Nephron progenitor cell (in vitro differentiated cells): ENCODE results near the gene CHMP4A.
"Not testable (repeated sequence)": the region's sequence is repeated elsewhere in the genome, so short reads cannot be mapped to it uniquely, and the experiment has no call there.

Experiments
- DNase-seq: peaks from one replicate; pipeline ENCODE4 v3.0.0; 2021
- H3K27ac Mint-ChIP-seq: 2 replicates; pipeline ENCODE4 v1.8.0; 2021; ENCODE audit warnings: mild to moderate bottlenecking, moderate library complexity, mixed read lengths
- H3K27me3 Mint-ChIP-seq: 2 replicates; pipeline ENCODE4 v1.8.0; 2021; ENCODE audit warnings: mild to moderate bottlenecking, low read depth, mixed read lengths; ENCODE audit not compliant: poor library complexity
- H3K36me3 Mint-ChIP-seq: 2 replicates; pipeline ENCODE4 v1.8.0; 2021; ENCODE audit warnings: low read depth, mixed read lengths
- H3K4me1 Mint-ChIP-seq: 2 replicates; pipeline ENCODE4 v1.8.0; 2021; ENCODE audit warnings: mixed read lengths
- H3K4me3 Mint-ChIP-seq: 2 replicates; pipeline ENCODE4 v1.8.0; 2021; ENCODE audit warnings: mild to moderate bottlenecking, moderate library complexity, mixed read lengths
- H3K9me3 Mint-ChIP-seq: 2 replicates; pipeline ENCODE4 v1.8.0; 2021; ENCODE audit warnings: mild to moderate bottlenecking, moderate library complexity, mixed read lengths
- TF ChIP-seq, protein P1 (sequence below): fragments of 200-600 bp; sonication (generic); IDR thresholded peaks from 2 replicates; pipeline ENCODE4 v1.5.0; 2021; ENCODE audit warnings: antibody characterized with exemption

The CHMP4A gene

DNA sequence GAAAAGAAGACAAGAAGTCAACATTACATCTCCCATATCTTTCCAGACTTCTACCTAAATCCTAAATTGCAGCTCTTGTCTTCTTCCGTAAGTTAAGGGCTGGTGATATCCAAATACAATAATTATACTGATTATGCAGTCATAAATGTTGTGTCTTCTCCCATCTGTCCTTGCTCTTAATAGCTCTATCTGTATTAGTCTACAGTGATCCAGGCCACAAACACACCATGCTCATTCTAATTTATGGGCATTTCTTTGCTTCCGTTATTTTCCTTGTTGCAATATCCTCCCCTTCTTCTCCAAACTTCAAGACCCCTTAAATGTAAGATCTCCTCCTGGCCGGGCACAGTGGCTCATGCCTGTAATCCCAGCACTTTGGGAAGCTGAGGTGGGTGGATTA, 6.2 kb upstream of the CHMP4A start:
- Mint-ChIP-seq H3K4me1 (peaks cover 13% of the 10 kb centered on the region), H3K4me3 (no peak overlapping the region), H3K36me3 (peaks cover 13% of the 10 kb centered on the region), H3K27me3 (no peaks in the 10 kb centered on the region), H3K9me3 (no peaks in the 10 kb centered on the region), H3K27ac (no peak overlapping the region)
- no peak for DNase-seq
- TF ChIP-seq, protein P1, sequence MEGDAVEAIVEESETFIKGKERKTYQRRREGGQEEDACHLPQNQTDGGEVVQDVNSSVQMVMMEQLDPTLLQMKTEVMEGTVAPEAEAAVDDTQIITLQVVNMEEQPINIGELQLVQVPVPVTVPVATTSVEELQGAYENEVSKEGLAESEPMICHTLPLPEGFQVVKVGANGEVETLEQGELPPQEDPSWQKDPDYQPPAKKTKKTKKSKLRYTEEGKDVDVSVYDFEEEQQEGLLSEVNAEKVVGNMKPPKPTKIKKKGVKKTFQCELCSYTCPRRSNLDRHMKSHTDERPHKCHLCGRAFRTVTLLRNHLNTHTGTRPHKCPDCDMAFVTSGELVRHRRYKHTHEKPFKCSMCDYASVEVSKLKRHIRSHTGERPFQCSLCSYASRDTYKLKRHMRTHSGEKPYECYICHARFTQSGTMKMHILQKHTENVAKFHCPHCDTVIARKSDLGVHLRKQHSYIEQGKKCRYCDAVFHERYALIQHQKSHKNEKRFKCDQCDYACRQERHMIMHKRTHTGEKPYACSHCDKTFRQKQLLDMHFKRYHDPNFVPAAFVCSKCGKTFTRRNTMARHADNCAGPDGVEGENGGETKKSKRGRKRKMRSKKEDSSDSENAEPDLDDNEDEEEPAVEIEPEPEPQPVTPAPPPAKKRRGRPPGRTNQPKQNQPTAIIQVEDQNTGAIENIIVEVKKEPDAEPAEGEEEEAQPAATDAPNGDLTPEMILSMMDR: no peak

DNA sequence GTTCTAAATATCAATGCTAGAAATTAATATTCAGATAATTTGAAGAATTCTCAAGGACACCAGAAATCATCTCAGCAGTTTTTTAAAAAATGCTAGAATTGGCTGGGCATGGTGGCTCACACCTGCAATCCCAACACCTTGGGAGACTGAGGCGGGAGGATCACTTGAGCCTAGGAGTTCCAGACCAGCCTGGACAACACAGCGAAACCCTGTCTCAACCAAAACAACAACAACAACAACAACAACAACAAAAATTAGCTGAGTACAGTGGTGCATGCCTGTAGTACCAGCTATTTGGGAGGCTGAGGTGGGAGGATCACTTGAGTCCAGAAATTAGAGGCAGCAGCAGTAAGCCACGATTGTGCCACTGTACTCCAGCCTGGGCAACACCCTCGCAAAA, 5.8 kb upstream of the CHMP4A start:
- Mint-ChIP-seq H3K9me3 (no peaks in the 10 kb centered on the region), H3K27ac (no peak overlapping the region), H3K4me3 (no peak overlapping the region), H3K4me1 (peaks cover 18% of the 10 kb centered on the region), H3K27me3 (no peaks in the 10 kb centered on the region), H3K36me3 (peaks cover 10% of the 10 kb centered on the region)
- DNase-seq: no peak
- TF ChIP-seq, protein P1: no peak

- not testable (repeated sequence) for H3K9me3 Mint-ChIP-seq, H3K27me3 Mint-ChIP-seq, H3K36me3 Mint-ChIP-seq, H3K27ac Mint-ChIP-seq, DNase-seq, H3K4me3 Mint-ChIP-seq
- H3K4me1 Mint-ChIP-seq: peaks cover 37% of the 10 kb centered on the region
Measured at GRCh38 chr14:24216876-24217275, 3.6 kb upstream of the CHMP4A start.

DNA sequence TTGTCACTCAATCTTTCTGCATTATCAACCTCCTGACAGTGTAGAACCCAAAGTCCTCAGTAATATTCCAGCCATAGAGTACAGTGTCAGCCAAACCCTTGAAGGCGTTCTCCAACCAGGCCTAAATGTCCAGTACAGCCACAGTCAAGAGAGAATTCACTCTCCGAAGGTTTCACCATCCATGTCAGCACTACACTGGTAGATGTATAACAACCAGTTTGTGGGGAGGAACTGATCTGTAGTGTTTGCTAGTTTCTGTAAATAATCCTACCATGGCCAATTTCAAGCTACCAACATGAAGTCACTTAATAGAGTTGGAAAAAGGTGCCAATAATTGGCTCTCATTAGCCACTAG, 3.0 kb upstream of the CHMP4A start:
- TF ChIP-seq, protein P1: no peak
- no peak overlapping the region for H3K27ac Mint-ChIP-seq
- H3K27me3 Mint-ChIP-seq: no peaks in the 10 kb centered on the region
- no peak for DNase-seq
- peaks cover 15% of the 10 kb centered on the region for H3K36me3 Mint-ChIP-seq
- peak overlapping the region; percentile 92 for H3K4me3 Mint-ChIP-seq
- no peaks in the 10 kb centered on the region for H3K9me3 Mint-ChIP-seq
- H3K4me1 Mint-ChIP-seq: peaks cover 37% of the 10 kb centered on the region

GRCh38 chr14:24215495-24216344, 2.4 kb upstream of the CHMP4A start, which contains the start of gene MDP1:
MDP1 (minus strand) TSS chr14:24216066; CDS start chr14:24215955, 111 bp downstream.
- TF ChIP-seq, protein P1: peak; percentile 50
- Mint-ChIP-seq H3K4me3 (peak within 1 kb of the TSS; percentile 92), H3K36me3 (peaks cover 17% of the 10 kb centered on the region), H3K27ac (peak within 1 kb of the TSS; percentile 98), H3K9me3 (no peaks in the 10 kb centered on the region), H3K27me3 (no peaks in the 10 kb centered on the region), H3K4me1 (peaks cover 37% of the 10 kb centered on the region)
- peak; percentile 80 for DNase-seq

GRCh38 chr14:24213866-24214662, 776 bp upstream of the CHMP4A start:
- TF ChIP-seq, protein P1: no peak
- peaks cover 31% of the 10 kb centered on the region for H3K36me3 Mint-ChIP-seq
- H3K9me3 Mint-ChIP-seq: no peaks in the 10 kb centered on the region
- H3K4me3 Mint-ChIP-seq: peak overlapping the region; percentile 92
- H3K4me1 Mint-ChIP-seq: peaks cover 37% of the 10 kb centered on the region
- no peaks in the 10 kb centered on the region for H3K27me3 Mint-ChIP-seq
- H3K27ac Mint-ChIP-seq: peak overlapping the region; percentile 98
- DNase-seq: no peak
